ENCODE data around the gene EYA3.
A peak's percentile ranks its signal among the peaks of the same experiment; 100 is the strongest.

GRCh38 chr1:27959792-27960603 lies 128.4 kb downstream of the EYA3 start, which contains the start of gene XKR8:
- TF ChIP-seq CTCF (conservative IDR thresholded peaks at IDR 0.05): peak; percentile 89
- peak; percentile 93 for TF ChIP-seq ZFX (IDR thresholded peaks at IDR 0.05)
